C4-2B (cell line): ENCODE results near the gene ANXA1.

Source experiments
- ZFX ChIP-seq: fragments of 450-650 bp; IDR thresholded peaks from 2 replicates; pipeline ENCODE4 v1.6.1; 2017
- TF ChIP-seq, protein P1 (sequence below): fragments of 450-650 bp; conservative IDR thresholded peaks from 2 replicates; pipeline ENCODE4 v1.5.1; 2017; ENCODE audit warnings: mild to moderate bottlenecking

DNA sequence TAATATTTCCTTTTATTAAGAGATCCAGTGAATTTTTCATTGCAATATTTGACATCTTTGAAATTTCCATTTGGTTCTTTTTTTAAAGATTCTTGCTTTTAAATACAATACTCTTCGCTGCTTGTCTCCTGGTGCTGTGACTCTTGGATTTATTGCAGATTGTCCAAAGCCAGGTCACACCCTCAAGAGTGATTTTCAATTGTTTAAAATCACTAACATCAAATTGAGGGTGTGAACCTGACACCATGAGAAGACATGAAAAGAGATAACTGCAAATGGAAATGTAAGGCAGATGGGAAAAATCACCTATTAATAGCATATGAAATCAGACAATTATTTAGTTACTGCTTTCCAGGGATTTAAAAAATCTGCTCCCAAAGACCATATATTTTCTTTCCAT is 42.6 kb downstream of the ANXA1 start:
- TF ChIP-seq, protein P1, sequence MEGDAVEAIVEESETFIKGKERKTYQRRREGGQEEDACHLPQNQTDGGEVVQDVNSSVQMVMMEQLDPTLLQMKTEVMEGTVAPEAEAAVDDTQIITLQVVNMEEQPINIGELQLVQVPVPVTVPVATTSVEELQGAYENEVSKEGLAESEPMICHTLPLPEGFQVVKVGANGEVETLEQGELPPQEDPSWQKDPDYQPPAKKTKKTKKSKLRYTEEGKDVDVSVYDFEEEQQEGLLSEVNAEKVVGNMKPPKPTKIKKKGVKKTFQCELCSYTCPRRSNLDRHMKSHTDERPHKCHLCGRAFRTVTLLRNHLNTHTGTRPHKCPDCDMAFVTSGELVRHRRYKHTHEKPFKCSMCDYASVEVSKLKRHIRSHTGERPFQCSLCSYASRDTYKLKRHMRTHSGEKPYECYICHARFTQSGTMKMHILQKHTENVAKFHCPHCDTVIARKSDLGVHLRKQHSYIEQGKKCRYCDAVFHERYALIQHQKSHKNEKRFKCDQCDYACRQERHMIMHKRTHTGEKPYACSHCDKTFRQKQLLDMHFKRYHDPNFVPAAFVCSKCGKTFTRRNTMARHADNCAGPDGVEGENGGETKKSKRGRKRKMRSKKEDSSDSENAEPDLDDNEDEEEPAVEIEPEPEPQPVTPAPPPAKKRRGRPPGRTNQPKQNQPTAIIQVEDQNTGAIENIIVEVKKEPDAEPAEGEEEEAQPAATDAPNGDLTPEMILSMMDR: no peak
- no peak for TF ChIP-seq ZFX
